Measurements from ENCODE around the gene ARHGEF16. TPM values are rescaled to one million over a fixed set of nuclear protein-coding genes. Genes with fewer than 3 reads are reported as not detected.

Gene ARHGEF16
- total RNA-seq, 1 donor from 2014 or later: 2.0 TPM

GRCh38 chr1:3468236-3469103 is 14.0 kb downstream of the ARHGEF16 start:
- TF ChIP-seq CTCF (IDR thresholded peaks at IDR 0.05): no peak
- no peaks in the 10 kb centered on the region for H3K36me3 Mint-ChIP-seq (ENCODE audit: low read depth)
- no peak overlapping the region for H3K4me3 Mint-ChIP-seq (ENCODE audit: unreplicated experiment)
- peak; percentile 94 for DNase-seq (ENCODE audit: low spot score)
- H3K4me1 Mint-ChIP-seq (ENCODE audit: low read depth): peaks cover 29% of the 10 kb centered on the region
- H3K27me3 Mint-ChIP-seq (ENCODE audit: low read depth): no peaks in the 10 kb centered on the region
- H3K27ac Mint-ChIP-seq (ENCODE audit: unreplicated experiment): no peak overlapping the region
- no peaks in the 10 kb centered on the region for H3K9me3 Mint-ChIP-seq (ENCODE audit: low read depth)

DNA sequence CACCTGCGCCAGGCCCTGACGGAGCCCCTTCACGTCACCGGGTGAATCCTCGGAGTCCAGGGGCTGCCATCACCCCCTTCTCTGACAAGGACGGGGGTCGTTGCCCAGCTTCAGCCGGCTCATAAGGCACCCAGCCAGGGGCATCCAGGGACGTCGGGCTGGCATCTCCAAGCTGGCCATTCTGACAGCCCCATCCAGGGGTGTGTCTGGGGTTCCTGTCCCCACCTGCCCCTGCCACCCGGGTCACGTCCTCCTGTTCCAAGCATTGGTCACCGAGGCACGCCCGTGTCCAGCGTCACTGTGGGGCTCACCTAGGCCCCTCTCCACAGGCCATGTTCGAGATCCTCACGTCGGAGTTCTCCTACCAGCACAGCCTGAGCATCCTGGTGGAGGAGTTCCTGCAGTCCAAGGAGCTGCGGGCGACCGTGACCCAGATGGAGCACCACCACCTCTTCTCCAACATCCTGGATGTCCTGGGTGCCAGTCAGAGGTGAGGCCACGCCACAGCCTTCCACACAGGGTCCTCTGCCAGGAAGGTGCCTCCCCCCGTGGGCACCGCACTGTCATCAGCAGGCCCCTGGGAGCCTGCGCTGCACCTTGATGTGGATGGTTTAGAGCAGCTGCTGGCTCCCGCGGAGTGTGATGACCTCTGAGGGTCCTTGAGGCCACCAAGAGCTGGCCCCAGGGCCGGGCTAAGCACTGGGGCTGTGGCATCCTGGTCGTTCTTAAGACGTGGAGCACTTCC is 14.8 kb downstream of the ARHGEF16 start:
- peak; percentile 83 for DNase-seq (ENCODE audit: low spot score)
- Mint-ChIP-seq H3K36me3 (ENCODE audit: low read depth) (no peaks in the 10 kb centered on the region), H3K4me3 (ENCODE audit: unreplicated experiment) (no peak overlapping the region), H3K4me1 (ENCODE audit: low read depth) (peaks cover 35% of the 10 kb centered on the region), H3K27me3 (ENCODE audit: low read depth) (no peaks in the 10 kb centered on the region), H3K27ac (ENCODE audit: unreplicated experiment) (no peak overlapping the region), H3K9me3 (ENCODE audit: low read depth) (no peaks in the 10 kb centered on the region)
- TF ChIP-seq CTCF (IDR thresholded peaks at IDR 0.05): no peak

DNA sequence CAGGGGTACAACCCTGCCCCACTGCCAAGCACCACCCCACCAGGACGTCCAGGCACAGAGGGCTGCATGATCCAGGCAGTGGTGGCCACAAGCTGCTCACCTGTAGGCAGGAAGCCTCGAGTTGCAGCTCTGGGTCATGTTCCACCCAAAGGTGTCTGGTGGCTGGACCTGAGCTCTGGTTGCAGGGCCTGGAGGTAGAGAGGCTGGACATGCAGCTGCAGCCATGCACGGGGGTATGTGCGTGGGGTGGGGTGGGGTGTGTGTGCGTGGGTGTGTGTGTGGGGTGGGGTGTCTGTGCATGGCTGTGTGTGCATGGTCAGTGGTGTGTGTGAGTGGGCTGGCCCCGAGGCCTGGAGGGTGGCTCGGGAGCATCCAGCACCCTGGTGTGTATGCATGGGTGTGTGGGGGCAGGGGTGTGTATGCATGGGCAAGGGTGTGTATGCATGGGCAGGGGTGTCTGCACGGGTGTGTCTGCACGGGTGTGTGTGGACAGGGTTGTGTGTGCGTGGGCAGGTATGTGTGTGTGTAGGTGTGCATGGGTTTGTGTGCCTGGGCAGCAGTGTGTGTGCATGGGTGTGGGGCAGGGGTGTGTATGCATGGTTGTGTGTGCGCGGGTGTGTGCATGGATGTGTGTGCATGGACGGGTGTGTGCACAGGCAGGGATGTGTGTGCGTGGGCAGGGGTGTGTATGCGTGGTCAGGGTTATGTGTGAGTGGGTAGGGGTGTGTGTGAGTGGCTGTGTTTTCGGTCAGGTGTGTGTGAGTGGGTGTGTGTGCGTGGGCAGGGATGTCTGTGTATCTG is 15.6 kb downstream of the ARHGEF16 start:
- Mint-ChIP-seq H3K4me1 (ENCODE audit: low read depth) (peaks cover 35% of the 10 kb centered on the region), H3K36me3 (ENCODE audit: low read depth) (no peaks in the 10 kb centered on the region), H3K9me3 (ENCODE audit: low read depth) (no peaks in the 10 kb centered on the region), H3K27ac (ENCODE audit: unreplicated experiment) (no peak overlapping the region), H3K27me3 (ENCODE audit: low read depth) (no peaks in the 10 kb centered on the region), H3K4me3 (ENCODE audit: unreplicated experiment) (no peak overlapping the region)
- TF ChIP-seq CTCF (IDR thresholded peaks at IDR 0.05): no peak
- DNase-seq (ENCODE audit: low spot score): peak; percentile 88

- Mint-ChIP-seq H3K36me3 (ENCODE audit: low read depth) (no peaks in the 10 kb centered on the region), H3K9me3 (ENCODE audit: low read depth) (no peaks in the 10 kb centered on the region), H3K4me3 (ENCODE audit: unreplicated experiment) (no peak overlapping the region), H3K27ac (ENCODE audit: unreplicated experiment) (peak overlapping the region; percentile 51), H3K27me3 (ENCODE audit: low read depth) (no peaks in the 10 kb centered on the region), H3K4me1 (ENCODE audit: low read depth) (peaks cover 35% of the 10 kb centered on the region)
- no peak for TF ChIP-seq CTCF (IDR thresholded peaks at IDR 0.05)
- peak; percentile 90 for DNase-seq (ENCODE audit: low spot score)
These were observed 16.3 kb downstream of the ARHGEF16 start for GRCh38 chr1:3470650-3471355.
